HepG2 (cell line): ENCODE measurements around the gene LRIG1.

ENCODE experiments used
- ARHGAP35 ChIP-seq: sonication (generic); formaldehyde crosslinking; IDR thresholded peaks from 2 replicates; pipeline ENCODE4 v1.9.0; 2022; ENCODE audit warnings: mild to moderate bottlenecking, inconsistent platforms, moderate library complexity, missing genetic modification reagents, borderline replicate concordance
- CEBPG ChIP-seq: IDR thresholded peaks from 2 replicates; pipeline ENCODE4 v1.6.1; 2016
- CTCF ChIP-seq: sonication (generic); formaldehyde crosslinking; IDR thresholded peaks from 2 replicates; pipeline ENCODE4 v1.5.0; 2020; ENCODE audit warnings: mild to moderate bottlenecking, missing genetic modification reagents, moderate library complexity
- DPF2 ChIP-seq: sonication (generic); formaldehyde crosslinking; IDR thresholded peaks from 2 replicates; pipeline ENCODE4 v1.4.0; 2020; ENCODE audit warnings: mild to moderate bottlenecking, low read depth, missing genetic modification reagents, borderline replicate concordance
- EZH2 ChIP-seq: conservative IDR thresholded peaks from 2 replicates; pipeline ENCODE4 v1.6.1; 2012; ENCODE audit warnings: mild to moderate bottlenecking, low read depth, low read length, moderate library complexity
- HHEX ChIP-seq: IDR thresholded peaks from 2 replicates; pipeline ENCODE4 v1.6.1; 2016; ENCODE audit warnings: control low read depth
- NFKBIZ ChIP-seq: IDR thresholded peaks from 2 replicates; pipeline ENCODE4 v1.6.1; 2018; ENCODE audit warnings: missing genetic modification reagents, missing compliant biosample characterization
- SRSF9 ChIP-seq: fragments of 200-400 bp; formaldehyde crosslinking; IDR thresholded peaks from 2 replicates; pipeline ENCODE4 v1.6.1; 2018; ENCODE audit warnings: borderline replicate concordance, mild to moderate bottlenecking, low read depth, low read length; ENCODE audit not compliant: insufficient read depth, poor library complexity, severe bottlenecking
- ZMYM4 ChIP-seq: sonication (generic); formaldehyde crosslinking; IDR thresholded peaks from 2 replicates; pipeline ENCODE4 v1.8.1; 2023; ENCODE audit warnings: mild to moderate bottlenecking, missing genetic modification reagents
- ZNF121 ChIP-seq: sonication (generic); formaldehyde crosslinking; IDR thresholded peaks from 2 replicates; pipeline ENCODE4 v1.5.0; 2020; ENCODE audit warnings: mild to moderate bottlenecking, missing genetic modification reagents
- ZNF282 ChIP-seq: fragments of 450-650 bp; IDR thresholded peaks from 2 replicates; pipeline ENCODE4 v1.6.1; 2018; ENCODE audit not compliant: partially characterized antibody

DNA sequence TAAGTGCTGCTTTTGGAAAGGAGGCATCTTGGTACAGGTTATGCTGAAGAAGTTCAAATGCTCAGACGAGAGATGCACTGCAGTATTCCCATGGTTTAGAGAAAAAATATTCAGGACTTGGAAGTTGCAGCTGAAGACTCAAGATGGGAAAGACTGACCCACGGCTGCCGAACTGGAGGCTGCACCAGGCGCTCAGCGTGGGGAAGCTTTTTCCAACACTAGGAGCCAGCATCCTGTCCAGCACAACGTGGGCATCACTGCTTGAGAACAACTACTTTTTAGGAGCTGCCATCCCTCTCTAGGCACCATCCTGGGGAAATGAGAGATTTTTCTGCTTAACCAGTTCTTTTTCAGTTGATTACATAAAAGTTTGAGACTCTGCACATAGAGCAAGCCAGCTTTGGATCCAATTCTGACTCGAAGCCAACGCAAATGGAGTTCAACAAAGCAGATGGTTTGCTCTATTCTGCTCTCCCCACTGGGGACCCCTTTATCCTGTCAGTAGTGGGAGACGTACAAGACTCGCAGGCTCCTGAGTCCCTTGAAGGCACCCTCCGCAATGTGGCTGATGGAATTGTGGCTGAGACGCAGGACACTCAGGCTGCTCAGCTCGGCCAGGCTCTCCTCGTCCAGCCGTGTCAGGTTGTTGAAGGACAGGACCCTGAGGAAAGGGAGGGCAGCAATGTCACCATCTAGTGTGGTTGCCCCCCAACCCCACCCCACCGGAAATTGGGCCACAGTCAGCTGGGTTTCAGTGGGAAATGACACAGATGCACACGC, 93.8 kb downstream of the LRIG1 start:
- TF ChIP-seq NFKBIZ (CRISPR knock-in tag): no peak
- no peak for TF ChIP-seq CTCF (CRISPR knock-in tag)
- TF ChIP-seq ZNF121 (CRISPR knock-in tag): no peak
- no peak for TF ChIP-seq SRSF9
- TF ChIP-seq EZH2: no peak
- TF ChIP-seq ZNF282: no peak
- no peak for TF ChIP-seq ARHGAP35
- no peak for TF ChIP-seq HHEX (CRISPR knock-in tag)
- TF ChIP-seq ZMYM4 (CRISPR knock-in tag): no peak
- TF ChIP-seq CEBPG (CRISPR knock-in tag): no peak
- TF ChIP-seq DPF2: no peak
